ENCODE data around the gene CX3CR1. TPM values are rescaled to one million over a fixed set of nuclear protein-coding genes. Genes with fewer than 3 reads are reported as not detected.

CX3CR1 gene
- total RNA-seq, 4 donors from 2014 or later, result not detected

- no peak for DNase-seq
- TF ChIP-seq CTCF (IDR thresholded peaks at IDR 0.05) (no peak), POLR2A (IDR thresholded peaks at IDR 0.05) (no peak)
- H3K27me3 ChIP-seq, result no peaks in the 10 kb centered on the region
- H3K27ac ChIP-seq, result no peak overlapping the region
- H3K4me3 ChIP-seq, result no peak overlapping the region
- no peaks in the 10 kb centered on the region for H3K9me3 ChIP-seq
- no peaks in the 10 kb centered on the region for H3K4me1 ChIP-seq
- H3K36me3 ChIP-seq, result no peaks in the 10 kb centered on the region
Observed at GRCh38 chr3:39272191-39272590, 7.6 kb downstream of the CX3CR1 start.

GRCh38 chr3:39271363-39271914 lies 8.4 kb downstream of the CX3CR1 start:
- DNase-seq, result no peak
- H3K27ac ChIP-seq, result no peak overlapping the region
- H3K36me3 ChIP-seq, result no peaks in the 10 kb centered on the region
- H3K4me1 ChIP-seq, result no peaks in the 10 kb centered on the region
- no peak overlapping the region for H3K4me3 ChIP-seq
- no peaks in the 10 kb centered on the region for H3K27me3 ChIP-seq
- H3K9me3 ChIP-seq, result no peaks in the 10 kb centered on the region
- no peak for TF ChIP-seq POLR2A (IDR thresholded peaks at IDR 0.05)
- TF ChIP-seq CTCF (IDR thresholded peaks at IDR 0.05), result no peak

GRCh38 chr3:39269528-39269927 lies 10.3 kb downstream of the CX3CR1 start:
- H3K27ac ChIP-seq, result no peak overlapping the region
- H3K4me3 ChIP-seq, result no peak overlapping the region
- TF ChIP-seq CTCF (IDR thresholded peaks at IDR 0.05), result no peak
- no peak for TF ChIP-seq POLR2A (IDR thresholded peaks at IDR 0.05)
- no peaks in the 10 kb centered on the region for H3K27me3 ChIP-seq
- H3K36me3 ChIP-seq, result no peaks in the 10 kb centered on the region
- H3K9me3 ChIP-seq, result no peaks in the 10 kb centered on the region
- H3K4me1 ChIP-seq, result no peaks in the 10 kb centered on the region
- no peak for DNase-seq

- no peaks in the 10 kb centered on the region for H3K27me3 ChIP-seq
- no peak overlapping the region for H3K27ac ChIP-seq
- no peak overlapping the region for H3K4me3 ChIP-seq
- no peaks in the 10 kb centered on the region for H3K4me1 ChIP-seq
- H3K36me3 ChIP-seq, result no peaks in the 10 kb centered on the region
- no peaks in the 10 kb centered on the region for H3K9me3 ChIP-seq
- TF ChIP-seq CTCF (IDR thresholded peaks at IDR 0.05), result no peak
- TF ChIP-seq POLR2A (IDR thresholded peaks at IDR 0.05), result no peak
- DNase-seq, result no peak
Observed at GRCh38 chr3:39268549-39268900, 11.3 kb downstream of the CX3CR1 start.

GRCh38 chr3:39267631-39268548 lies 11.9 kb downstream of the CX3CR1 start:
- no peak overlapping the region for H3K4me3 ChIP-seq
- DNase-seq, result no peak
- H3K9me3 ChIP-seq, result no peaks in the 10 kb centered on the region
- H3K27ac ChIP-seq, result no peak overlapping the region
- no peaks in the 10 kb centered on the region for H3K36me3 ChIP-seq
- TF ChIP-seq CTCF (IDR thresholded peaks at IDR 0.05), result no peak
- no peak for TF ChIP-seq POLR2A (IDR thresholded peaks at IDR 0.05)
- H3K4me1 ChIP-seq, result no peaks in the 10 kb centered on the region
- H3K27me3 ChIP-seq, result no peaks in the 10 kb centered on the region

Data from Peyer's patch (tissue), 4 donors.